Neural crest cell (in vitro differentiated cells): ENCODE results near the gene GPR161. TPM values are rescaled to one million over a fixed set of nuclear protein-coding genes. Genes with fewer than 3 reads are reported as not detected.

Experiments used
- DNase-seq: peaks from one replicate; pipeline ENCODE4 v3.0.0; 2021; ENCODE audit warnings: low read depth, mixed read lengths, low spot score
- H3K27ac Mint-ChIP-seq: one replicate; pipeline ENCODE4 v1.8.0; 2021; ENCODE audit warnings: mild to moderate bottlenecking, mixed read lengths; ENCODE audit not compliant: unreplicated experiment
- H3K27me3 Mint-ChIP-seq: 2 replicates; pipeline ENCODE4 v1.8.0; 2021; ENCODE audit warnings: low read depth, mild to moderate bottlenecking, mixed read lengths
- H3K36me3 Mint-ChIP-seq: 2 replicates; pipeline ENCODE4 v1.8.0; 2021; ENCODE audit warnings: low read depth, mild to moderate bottlenecking, mixed read lengths
- H3K4me1 Mint-ChIP-seq: 2 replicates; pipeline ENCODE4 v1.8.0; 2021; ENCODE audit warnings: mixed read lengths
- H3K4me3 Mint-ChIP-seq: one replicate; pipeline ENCODE4 v1.8.0; 2021; ENCODE audit warnings: mild to moderate bottlenecking, mixed read lengths
- H3K9me3 Mint-ChIP-seq: 2 replicates; pipeline ENCODE4 v1.8.0; 2021; ENCODE audit warnings: mixed read lengths
- total RNA-seq: library from RNA; stranded (reverse); gene quantifications from 2 replicates; pipeline ENCODE4 v1.2.1, GENCODE V29; 2021
- TF ChIP-seq, protein P1 (sequence below): fragments of 200-600 bp; sonication (generic); conservative IDR thresholded peaks from 2 replicates; pipeline ENCODE4 v1.5.0; 2021; ENCODE audit warnings: antibody characterized with exemption, mild to moderate bottlenecking

The GPR161 gene
- total RNA-seq, 1 donor from 2014 or later: 47.7 TPM

DNA sequence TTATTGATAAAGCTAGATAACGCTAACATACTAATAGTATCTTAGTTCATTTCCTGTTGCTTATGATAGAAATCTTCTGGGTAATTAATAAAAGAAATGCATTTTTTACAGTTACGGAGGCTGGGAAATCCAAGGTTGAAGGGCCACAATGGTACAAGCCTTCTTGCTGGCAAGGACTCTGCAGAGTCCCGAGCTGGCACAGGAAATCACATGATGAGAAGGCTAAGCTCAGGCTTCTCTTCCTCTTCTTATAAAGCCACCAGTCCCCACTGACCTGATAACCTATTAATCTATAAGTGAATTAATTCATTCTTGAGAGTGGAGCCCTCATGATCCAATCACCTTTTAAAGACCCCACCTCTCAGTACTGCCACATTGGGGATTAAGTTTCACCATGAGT is 82.6 kb downstream of the GPR161 start:
- DNase-seq: no peak
- no peaks in the 10 kb centered on the region for H3K36me3 Mint-ChIP-seq
- no peak overlapping the region for H3K27ac Mint-ChIP-seq
- H3K27me3 Mint-ChIP-seq: no peaks in the 10 kb centered on the region
- H3K4me1 Mint-ChIP-seq: no peaks in the 10 kb centered on the region
- no peak overlapping the region for H3K4me3 Mint-ChIP-seq
- TF ChIP-seq, protein P1, sequence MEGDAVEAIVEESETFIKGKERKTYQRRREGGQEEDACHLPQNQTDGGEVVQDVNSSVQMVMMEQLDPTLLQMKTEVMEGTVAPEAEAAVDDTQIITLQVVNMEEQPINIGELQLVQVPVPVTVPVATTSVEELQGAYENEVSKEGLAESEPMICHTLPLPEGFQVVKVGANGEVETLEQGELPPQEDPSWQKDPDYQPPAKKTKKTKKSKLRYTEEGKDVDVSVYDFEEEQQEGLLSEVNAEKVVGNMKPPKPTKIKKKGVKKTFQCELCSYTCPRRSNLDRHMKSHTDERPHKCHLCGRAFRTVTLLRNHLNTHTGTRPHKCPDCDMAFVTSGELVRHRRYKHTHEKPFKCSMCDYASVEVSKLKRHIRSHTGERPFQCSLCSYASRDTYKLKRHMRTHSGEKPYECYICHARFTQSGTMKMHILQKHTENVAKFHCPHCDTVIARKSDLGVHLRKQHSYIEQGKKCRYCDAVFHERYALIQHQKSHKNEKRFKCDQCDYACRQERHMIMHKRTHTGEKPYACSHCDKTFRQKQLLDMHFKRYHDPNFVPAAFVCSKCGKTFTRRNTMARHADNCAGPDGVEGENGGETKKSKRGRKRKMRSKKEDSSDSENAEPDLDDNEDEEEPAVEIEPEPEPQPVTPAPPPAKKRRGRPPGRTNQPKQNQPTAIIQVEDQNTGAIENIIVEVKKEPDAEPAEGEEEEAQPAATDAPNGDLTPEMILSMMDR: no peak
- no peaks in the 10 kb centered on the region for H3K9me3 Mint-ChIP-seq

GRCh38 chr1:168053681-168054080 is 83.0 kb downstream of the GPR161 start:
- no peaks in the 10 kb centered on the region for H3K4me1 Mint-ChIP-seq
- no peak overlapping the region for H3K27ac Mint-ChIP-seq
- H3K36me3 Mint-ChIP-seq: no peaks in the 10 kb centered on the region
- TF ChIP-seq, protein P1: no peak
- no peaks in the 10 kb centered on the region for H3K27me3 Mint-ChIP-seq
- DNase-seq: no peak
- no peak overlapping the region for H3K4me3 Mint-ChIP-seq
- H3K9me3 Mint-ChIP-seq: no peaks in the 10 kb centered on the region

DNA sequence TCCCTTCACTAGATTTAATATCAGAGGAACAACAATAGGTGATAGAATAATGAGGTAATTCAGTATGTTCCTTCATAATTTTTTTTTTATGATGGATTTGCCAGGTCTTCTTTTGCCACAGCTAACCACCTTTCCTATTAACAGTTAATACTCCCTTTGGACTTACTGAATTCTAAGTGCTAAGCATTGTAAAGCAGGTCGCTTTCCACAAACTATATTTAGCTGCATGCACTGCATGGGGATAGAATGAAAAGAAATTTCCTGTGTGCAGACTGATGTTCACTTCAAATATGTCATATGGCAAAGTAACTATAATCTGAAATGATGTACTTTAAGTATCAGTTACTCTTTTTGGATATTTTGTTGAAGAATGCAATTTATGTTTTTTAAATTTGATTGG is 85.8 kb downstream of the GPR161 start:
- no peak overlapping the region for H3K4me3 Mint-ChIP-seq
- TF ChIP-seq, protein P1: no peak
- DNase-seq: no peak
- H3K27ac Mint-ChIP-seq: no peak overlapping the region
- H3K27me3 Mint-ChIP-seq: no peaks in the 10 kb centered on the region
- no peaks in the 10 kb centered on the region for H3K9me3 Mint-ChIP-seq
- no peaks in the 10 kb centered on the region for H3K4me1 Mint-ChIP-seq
- no peaks in the 10 kb centered on the region for H3K36me3 Mint-ChIP-seq

DNA sequence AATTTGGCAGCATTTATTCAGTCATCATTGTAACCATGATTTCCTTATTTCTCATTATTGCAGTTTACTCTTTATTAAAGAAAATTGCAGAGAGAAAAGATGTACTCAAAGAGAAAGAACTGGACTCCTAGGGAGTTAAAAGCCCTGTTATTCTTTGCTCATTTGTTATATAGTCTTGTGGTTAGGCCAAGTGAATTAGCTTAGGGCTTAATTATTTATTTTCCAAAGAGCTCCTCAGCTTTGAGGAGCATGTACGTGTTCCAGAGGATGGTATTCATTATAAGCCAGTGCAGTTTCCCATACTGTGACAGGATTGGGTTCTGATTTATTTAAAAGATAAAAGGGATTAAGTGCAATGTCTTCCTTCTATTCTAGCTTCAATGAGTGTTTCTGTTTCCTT is 86.4 kb downstream of the GPR161 start:
- no peaks in the 10 kb centered on the region for H3K4me1 Mint-ChIP-seq
- H3K27ac Mint-ChIP-seq: no peak overlapping the region
- H3K9me3 Mint-ChIP-seq: no peaks in the 10 kb centered on the region
- DNase-seq: no peak
- TF ChIP-seq, protein P1: no peak
- H3K36me3 Mint-ChIP-seq: no peaks in the 10 kb centered on the region
- H3K4me3 Mint-ChIP-seq: no peak overlapping the region
- no peaks in the 10 kb centered on the region for H3K27me3 Mint-ChIP-seq

DNA sequence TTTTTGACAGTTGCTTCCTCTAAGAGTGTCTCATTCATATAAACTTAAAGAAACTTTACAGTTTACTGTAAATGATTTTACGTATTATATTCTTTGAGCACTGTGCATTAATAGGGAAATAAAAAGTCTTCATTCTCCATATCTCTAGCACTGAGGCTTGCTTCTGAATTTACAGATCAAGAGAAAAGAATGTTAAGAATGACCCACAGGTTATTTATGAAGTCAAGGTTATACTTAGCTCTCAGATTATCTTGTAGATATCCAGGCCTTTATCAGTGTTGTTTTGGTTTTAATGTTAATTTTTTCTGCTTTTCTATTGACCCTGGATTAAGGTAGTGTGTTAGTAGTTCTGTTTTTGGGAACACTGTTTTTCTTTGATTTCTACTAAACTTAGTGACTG is 91.4 kb downstream of the GPR161 start:
- peaks cover 9% of the 10 kb centered on the region for H3K36me3 Mint-ChIP-seq
- DNase-seq: no peak
- no peak overlapping the region for H3K4me3 Mint-ChIP-seq
- no peaks in the 10 kb centered on the region for H3K4me1 Mint-ChIP-seq
- TF ChIP-seq, protein P1: no peak
- H3K9me3 Mint-ChIP-seq: no peaks in the 10 kb centered on the region
- H3K27ac Mint-ChIP-seq: no peak overlapping the region
- no peaks in the 10 kb centered on the region for H3K27me3 Mint-ChIP-seq

DNA sequence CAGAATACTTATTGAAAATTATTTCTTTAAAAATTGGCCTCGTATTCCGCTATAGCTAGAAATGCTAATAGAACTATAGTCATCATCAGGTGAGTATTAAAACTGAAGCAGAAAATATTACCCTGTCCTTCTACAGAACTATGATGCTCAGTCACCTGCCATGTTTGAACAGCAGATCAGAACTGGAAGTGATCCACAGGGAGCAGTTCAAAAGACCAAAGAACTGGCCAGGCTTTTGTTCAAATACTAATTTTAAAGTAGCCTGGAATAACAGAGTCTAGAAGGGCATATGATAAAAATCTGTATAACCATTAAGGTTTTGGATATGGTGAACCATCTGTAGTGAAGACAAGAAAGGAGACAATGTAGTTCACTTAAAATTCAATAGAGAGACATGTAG is 94.4 kb downstream of the GPR161 start:
- Mint-ChIP-seq H3K4me3 (no peak overlapping the region), H3K9me3 (no peaks in the 10 kb centered on the region), H3K4me1 (no peaks in the 10 kb centered on the region), H3K27ac (no peak overlapping the region), H3K36me3 (peaks cover 9% of the 10 kb centered on the region), H3K27me3 (no peaks in the 10 kb centered on the region)
- no peak for DNase-seq
- TF ChIP-seq, protein P1: no peak
